Right lobe of liver (tissue), 4 donors: ENCODE measurements around the gene MRPL46.

Source experiments
- CTCF ChIP-seq, 4 donors: fragments of 200-600 bp in 3 of 4; fragments of 450-650 bp in 1 of 4; IDR thresholded peaks; one replicate each; pipeline versions ENCODE4 v1.5.1 to v1.8.0; 2016 to 2022; ENCODE audit warnings: antibody characterized with exemption in 4 of 4, mild to moderate bottlenecking in 2 of 4
- POLR2A ChIP-seq: fragments of 450-650 bp; IDR thresholded peaks from one replicate; pipeline ENCODE4 v1.6.1; 2017; ENCODE audit warnings: antibody characterized with exemption, mild to moderate bottlenecking
- donor health status: DM: no; HTN: no; CAD: no.
- donor health status: DM: no; HTN: no; CAD: no.
- donor health status: DM: no; HTN: yes; CAD: no.

GRCh38 chr15:88476635-88477060, 9.5 kb upstream of the MRPL46 start:
- peak; percentile 58 to 81 (median 70) for TF ChIP-seq CTCF (IDR thresholded peaks at IDR 0.05)
- TF ChIP-seq POLR2A: no peak
